MM.1S (cell line): ENCODE measurements around the gene SIRPA.

ENCODE experiments used
- EZH2 ChIP-seq: fragments of 300-600 bp; sonication (generic); optimal IDR thresholded peaks from 2 replicates; pipeline ENCODE3; 2017; ENCODE audit warnings: low read depth, mild to moderate bottlenecking, antibody characterized with exemption, low read length, mixed read lengths
- EZH2phosphoT487 ChIP-seq: fragments of 300-600 bp; sonication (generic); IDR thresholded peaks from 2 replicates; pipeline ENCODE4 v1.6.1; 2018; ENCODE audit warnings: antibody characterized with exemption, low read length
- TF ChIP-seq, protein P1 (sequence below): fragments of 300-600 bp; sonication (generic); IDR thresholded peaks from 2 replicates; pipeline ENCODE4 v1.5.1; 2016; ENCODE audit warnings: antibody characterized with exemption, low read length, mixed read lengths

DNA sequence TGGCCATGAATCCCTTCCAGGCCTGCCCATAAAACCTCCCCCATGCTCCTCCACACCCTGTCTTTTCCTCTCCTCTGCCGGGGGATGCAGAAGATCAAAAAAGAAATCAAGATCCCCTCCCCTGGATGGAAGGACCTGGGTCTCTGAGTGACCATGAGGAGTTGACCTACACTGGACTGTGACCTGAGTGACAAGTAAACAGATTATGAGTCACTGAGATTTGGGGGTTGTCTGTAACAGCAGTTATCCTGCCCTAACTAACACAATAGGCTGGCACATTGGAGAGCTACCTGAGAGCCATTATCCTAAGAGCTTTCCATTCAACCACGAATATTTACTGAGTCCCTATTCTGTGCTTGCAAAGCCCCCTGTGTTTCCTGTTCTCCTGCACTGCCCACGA lies 28.4 kb upstream of the SIRPA start:
- TF ChIP-seq, protein P1, sequence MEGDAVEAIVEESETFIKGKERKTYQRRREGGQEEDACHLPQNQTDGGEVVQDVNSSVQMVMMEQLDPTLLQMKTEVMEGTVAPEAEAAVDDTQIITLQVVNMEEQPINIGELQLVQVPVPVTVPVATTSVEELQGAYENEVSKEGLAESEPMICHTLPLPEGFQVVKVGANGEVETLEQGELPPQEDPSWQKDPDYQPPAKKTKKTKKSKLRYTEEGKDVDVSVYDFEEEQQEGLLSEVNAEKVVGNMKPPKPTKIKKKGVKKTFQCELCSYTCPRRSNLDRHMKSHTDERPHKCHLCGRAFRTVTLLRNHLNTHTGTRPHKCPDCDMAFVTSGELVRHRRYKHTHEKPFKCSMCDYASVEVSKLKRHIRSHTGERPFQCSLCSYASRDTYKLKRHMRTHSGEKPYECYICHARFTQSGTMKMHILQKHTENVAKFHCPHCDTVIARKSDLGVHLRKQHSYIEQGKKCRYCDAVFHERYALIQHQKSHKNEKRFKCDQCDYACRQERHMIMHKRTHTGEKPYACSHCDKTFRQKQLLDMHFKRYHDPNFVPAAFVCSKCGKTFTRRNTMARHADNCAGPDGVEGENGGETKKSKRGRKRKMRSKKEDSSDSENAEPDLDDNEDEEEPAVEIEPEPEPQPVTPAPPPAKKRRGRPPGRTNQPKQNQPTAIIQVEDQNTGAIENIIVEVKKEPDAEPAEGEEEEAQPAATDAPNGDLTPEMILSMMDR, result no peak
- no peak for TF ChIP-seq EZH2phosphoT487
- TF ChIP-seq EZH2, result no peak
